Activated naive CD8-positive, alpha-beta T cell treated with anti-CD3 and anti-CD28 coated beads, Interleukin-2, amount 10 ng/mL, durations not matched to agents 7 days and 5 days (primary cell): ENCODE data around the gene LDLRAP1. TPM values are rescaled to one million over a fixed set of nuclear protein-coding genes. Genes with fewer than 3 reads are reported as not detected.

Experiments used
- ATAC-seq: fragments of 150-1000 bp; cut with Tn5 transposase; one replicate; pipeline ENCODE4 v1.10.0; 2021; ENCODE audit warnings: low read depth, moderate library complexity
- POLR2A ChIA-PET: fragments of 350-600 bp; sonication (Branson Sonifier 250); formaldehyde crosslinking; loops from one replicate; lab custom pipeline; 2021; ENCODE audit warnings: antibody characterized with exemption; lab: Charles Lee
- DNase-seq: peaks from one replicate; pipeline ENCODE4 v3.0.0; 2021
- H3K27ac Mint-ChIP-seq: one replicate; pipeline ENCODE4 v1.8.0; 2022; ENCODE audit warnings: mild to moderate bottlenecking, mixed read lengths
- H3K27me3 Mint-ChIP-seq: one replicate; pipeline ENCODE4 v1.8.0; 2022; ENCODE audit warnings: mild to moderate bottlenecking, moderate library complexity, mixed read lengths
- H3K36me3 Mint-ChIP-seq: one replicate; pipeline ENCODE4 v1.8.0; 2021; ENCODE audit warnings: mild to moderate bottlenecking, mixed read lengths
- H3K4me1 Mint-ChIP-seq: one replicate; pipeline ENCODE4 v1.8.0; 2021; ENCODE audit warnings: mixed read lengths
- H3K4me3 Mint-ChIP-seq: one replicate; pipeline ENCODE4 v1.8.0; 2022; ENCODE audit warnings: mild to moderate bottlenecking, moderate library complexity, mixed read lengths
- H3K9me3 Mint-ChIP-seq: one replicate; pipeline ENCODE4 v1.8.0; 2021; ENCODE audit warnings: mixed read lengths
- total RNA-seq, 2 experiments: library from RNA; stranded (reverse); gene quantifications; one replicate each; pipeline ENCODE4 v1.2.3, GENCODE V29; 2021

The LDLRAP1 gene
- total RNA-seq, 2 experiments from 2014 or later = 77.3 to 79.6 TPM

GRCh38 chr1:25516686-25517085, 26.7 kb upstream of the LDLRAP1 start:
- POLR2A ChIA-PET = no interaction called here
- DNase-seq (no peak), ATAC-seq (no peak)
- peaks cover 2% of the 10 kb centered on the region for H3K4me1 Mint-ChIP-seq
- no peaks in the 10 kb centered on the region for H3K36me3 Mint-ChIP-seq
- no peak overlapping the region for H3K27ac Mint-ChIP-seq
- no peaks in the 10 kb centered on the region for H3K9me3 Mint-ChIP-seq
- H3K4me3 Mint-ChIP-seq = no peak overlapping the region
- no peaks in the 10 kb centered on the region for H3K27me3 Mint-ChIP-seq

GRCh38 chr1:25517476-25518394, 25.7 kb upstream of the LDLRAP1 start:
- H3K4me1 Mint-ChIP-seq = peaks cover 2% of the 10 kb centered on the region
- no peaks in the 10 kb centered on the region for H3K9me3 Mint-ChIP-seq
- no peak overlapping the region for H3K27ac Mint-ChIP-seq
- POLR2A ChIA-PET = no interaction called here
- H3K36me3 Mint-ChIP-seq = no peaks in the 10 kb centered on the region
- H3K27me3 Mint-ChIP-seq = no peaks in the 10 kb centered on the region
- DNase-seq (peak; percentile 10), ATAC-seq (no peak)
- H3K4me3 Mint-ChIP-seq = no peak overlapping the region

- ATAC-seq = no peak
- Mint-ChIP-seq H3K4me1 (peaks cover 2% of the 10 kb centered on the region), H3K36me3 (no peaks in the 10 kb centered on the region), H3K27me3 (no peaks in the 10 kb centered on the region), H3K4me3 (no peak overlapping the region), H3K9me3 (no peaks in the 10 kb centered on the region), H3K27ac (no peak overlapping the region)
- POLR2A ChIA-PET = no interaction called here
- DNase-seq = no peak
Measured at GRCh38 chr1:25519624-25520023, 23.8 kb upstream of the LDLRAP1 start.

GRCh38 chr1:25520446-25521061, 22.9 kb upstream of the LDLRAP1 start:
- Mint-ChIP-seq H3K27me3 (no peaks in the 10 kb centered on the region), H3K9me3 (peaks cover 4% of the 10 kb centered on the region), H3K36me3 (peaks cover 1% of the 10 kb centered on the region), H3K4me1 (peaks cover 4% of the 10 kb centered on the region), H3K4me3 (no peak overlapping the region), H3K27ac (no peak overlapping the region)
- DNase-seq (peak; percentile 68), ATAC-seq (peak; percentile 65)
- POLR2A ChIA-PET = no interaction called here

- ATAC-seq = no peak
- POLR2A ChIA-PET = no interaction called here
- Mint-ChIP-seq H3K27me3 (no peaks in the 10 kb centered on the region), H3K27ac (no peak overlapping the region), H3K36me3 (peaks cover 1% of the 10 kb centered on the region), H3K9me3 (peaks cover 5% of the 10 kb centered on the region), H3K4me1 (peaks cover 5% of the 10 kb centered on the region), H3K4me3 (no peak overlapping the region)
- DNase-seq = peak; percentile 12
Measured at GRCh38 chr1:25522031-25522655, 21.3 kb upstream of the LDLRAP1 start.

GRCh38 chr1:25523542-25523941, 19.9 kb upstream of the LDLRAP1 start:
- peaks cover 1% of the 10 kb centered on the region for H3K36me3 Mint-ChIP-seq
- H3K4me3 Mint-ChIP-seq = no peak overlapping the region
- ATAC-seq = no peak
- DNase-seq = peak; percentile 30
- POLR2A ChIA-PET = no interaction called here
- H3K27me3 Mint-ChIP-seq = no peaks in the 10 kb centered on the region
- H3K27ac Mint-ChIP-seq = no peak overlapping the region
- H3K4me1 Mint-ChIP-seq = peaks cover 5% of the 10 kb centered on the region
- H3K9me3 Mint-ChIP-seq = peaks cover 5% of the 10 kb centered on the region

- H3K9me3 Mint-ChIP-seq = peaks cover 6% of the 10 kb centered on the region
- peaks cover 5% of the 10 kb centered on the region for H3K4me1 Mint-ChIP-seq
- POLR2A ChIA-PET = interaction anchor here (1.4 kb wide), 1 partner anchor 24 kb away, joined by 3 read pairs; no protein-coding TSS in a partner anchor
- no peak overlapping the region for H3K4me3 Mint-ChIP-seq
- ATAC-seq = no peak
- peaks cover 1% of the 10 kb centered on the region for H3K36me3 Mint-ChIP-seq
- H3K27ac Mint-ChIP-seq = no peak overlapping the region
- DNase-seq = no peak
- no peaks in the 10 kb centered on the region for H3K27me3 Mint-ChIP-seq
Measured at GRCh38 chr1:25524568-25525360, 18.6 kb upstream of the LDLRAP1 start.

GRCh38 chr1:25525361-25525688, 18.1 kb upstream of the LDLRAP1 start:
- ATAC-seq (no peak), DNase-seq (no peak)
- Mint-ChIP-seq H3K36me3 (peaks cover 1% of the 10 kb centered on the region), H3K4me1 (peaks cover 5% of the 10 kb centered on the region), H3K4me3 (no peak overlapping the region), H3K9me3 (peaks cover 6% of the 10 kb centered on the region), H3K27me3 (no peaks in the 10 kb centered on the region), H3K27ac (no peak overlapping the region)
- POLR2A ChIA-PET = interaction anchor here (1.4 kb wide), 1 partner anchor 24 kb away, joined by 3 read pairs; no protein-coding TSS in a partner anchor

GRCh38 chr1:25526753-25527152, 16.7 kb upstream of the LDLRAP1 start:
- no peak overlapping the region for H3K4me3 Mint-ChIP-seq
- POLR2A ChIA-PET = interaction anchor here (0.6 kb wide), 1 partner anchor 82 kb away, joined by 3 read pairs; no protein-coding TSS in a partner anchor
- H3K36me3 Mint-ChIP-seq = peaks cover 1% of the 10 kb centered on the region

GRCh38 chr1:25527226-25527846, 16.1 kb upstream of the LDLRAP1 start:
- ATAC-seq (no peak), DNase-seq (no peak)
- peaks cover 6% of the 10 kb centered on the region for H3K9me3 Mint-ChIP-seq
- H3K27ac Mint-ChIP-seq = no peak overlapping the region
- no peak overlapping the region for H3K4me3 Mint-ChIP-seq
- peaks cover 1% of the 10 kb centered on the region for H3K36me3 Mint-ChIP-seq
- H3K4me1 Mint-ChIP-seq = peaks cover 3% of the 10 kb centered on the region
- POLR2A ChIA-PET = no interaction called here
- no peaks in the 10 kb centered on the region for H3K27me3 Mint-ChIP-seq

More at GRCh38 chr1:25526753-25527152, 16.7 kb upstream of the LDLRAP1 start:
- Mint-ChIP-seq H3K27ac (no peak overlapping the region), H3K4me1 (peaks cover 3% of the 10 kb centered on the region), H3K9me3 (peaks cover 6% of the 10 kb centered on the region), H3K27me3 (no peaks in the 10 kb centered on the region)
- ATAC-seq (no peak), DNase-seq (no peak)

GRCh38 chr1:25527946-25528595, 15.3 kb upstream of the LDLRAP1 start:
- no peak overlapping the region for H3K27ac Mint-ChIP-seq
- H3K4me1 Mint-ChIP-seq = peaks cover 3% of the 10 kb centered on the region
- H3K27me3 Mint-ChIP-seq = peaks cover 1% of the 10 kb centered on the region
- POLR2A ChIA-PET = no interaction called here
- H3K9me3 Mint-ChIP-seq = peaks cover 6% of the 10 kb centered on the region
- DNase-seq (no peak), ATAC-seq (no peak)
- peaks cover 1% of the 10 kb centered on the region for H3K36me3 Mint-ChIP-seq
- no peak overlapping the region for H3K4me3 Mint-ChIP-seq

- peaks cover 1% of the 10 kb centered on the region for H3K27me3 Mint-ChIP-seq
- no peak overlapping the region for H3K27ac Mint-ChIP-seq
- H3K4me1 Mint-ChIP-seq = peaks cover 3% of the 10 kb centered on the region
- H3K36me3 Mint-ChIP-seq = peaks cover 1% of the 10 kb centered on the region
- ATAC-seq (no peak), DNase-seq (no peak)
- no peak overlapping the region for H3K4me3 Mint-ChIP-seq
- peaks cover 6% of the 10 kb centered on the region for H3K9me3 Mint-ChIP-seq
- POLR2A ChIA-PET = no interaction called here
Measured at GRCh38 chr1:25528881-25529517, 14.4 kb upstream of the LDLRAP1 start.
